NCI-H2196 treated with DMSO at 0.1 percent for 48 hours (cell line): ENCODE measurements around the gene ASTN2.

Experiments used
- DNase-seq: peaks from one replicate; lab custom pipeline; 2025; ENCODE audit not compliant: unreplicated experiment; lab: John Stamatoyannopoulos, UW

The ASTN2 gene

DNA sequence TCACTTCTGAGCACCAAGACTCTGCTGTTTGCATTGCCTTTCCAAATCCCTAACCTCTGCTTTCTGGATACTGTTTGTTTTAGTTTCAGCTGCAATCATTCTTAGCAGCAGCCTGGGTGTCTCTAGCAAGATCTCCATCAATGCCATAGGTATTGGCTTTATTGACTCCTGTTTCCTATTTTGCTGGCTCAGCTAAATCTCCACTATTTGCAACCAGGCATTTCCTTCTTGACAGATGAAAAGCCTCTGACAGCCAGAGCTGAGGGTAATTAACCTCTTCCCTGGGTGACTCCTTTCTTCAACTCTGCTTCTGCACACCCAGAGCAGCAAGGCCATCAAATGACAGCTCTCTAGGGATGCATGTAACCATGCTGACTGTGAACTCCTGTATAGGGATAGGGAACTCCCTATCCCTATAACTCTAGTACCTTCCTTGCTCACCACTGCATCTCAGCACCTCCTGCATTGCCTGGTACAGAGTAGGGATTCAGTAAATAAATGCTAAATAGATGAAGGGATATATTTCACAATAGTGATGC is 434.2 kb downstream of the ASTN2 start:
- DNase-seq, result no peak

GRCh38 chr9:116979456-116979855 is 435.4 kb downstream of the ASTN2 start:
- DNase-seq, result no peak

DNA sequence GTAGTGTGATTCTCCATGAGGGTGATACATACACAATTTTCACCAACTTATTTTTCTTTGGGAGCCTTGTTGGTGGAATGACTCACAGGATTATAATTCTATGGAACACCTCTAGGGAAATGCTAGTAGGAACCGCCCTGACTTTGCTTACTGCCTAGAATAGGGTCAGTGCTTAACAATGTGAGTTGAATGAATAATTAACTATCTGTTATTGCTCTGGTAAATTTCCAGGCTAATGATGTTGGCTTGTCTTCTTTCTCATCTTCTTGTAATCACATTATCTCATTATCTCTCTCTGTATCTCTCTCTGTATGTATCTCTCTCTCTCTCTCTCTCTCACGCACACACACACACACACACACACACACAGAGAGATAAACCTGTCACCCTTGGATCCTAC is 436.7 kb downstream of the ASTN2 start:
- no peak for DNase-seq

GRCh38 chr9:116975126-116975525 is 439.7 kb downstream of the ASTN2 start:
- DNase-seq, result no peak

- no peak for DNase-seq
These were observed 448.7 kb downstream of the ASTN2 start for GRCh38 chr9:116966199-116966598.

DNA sequence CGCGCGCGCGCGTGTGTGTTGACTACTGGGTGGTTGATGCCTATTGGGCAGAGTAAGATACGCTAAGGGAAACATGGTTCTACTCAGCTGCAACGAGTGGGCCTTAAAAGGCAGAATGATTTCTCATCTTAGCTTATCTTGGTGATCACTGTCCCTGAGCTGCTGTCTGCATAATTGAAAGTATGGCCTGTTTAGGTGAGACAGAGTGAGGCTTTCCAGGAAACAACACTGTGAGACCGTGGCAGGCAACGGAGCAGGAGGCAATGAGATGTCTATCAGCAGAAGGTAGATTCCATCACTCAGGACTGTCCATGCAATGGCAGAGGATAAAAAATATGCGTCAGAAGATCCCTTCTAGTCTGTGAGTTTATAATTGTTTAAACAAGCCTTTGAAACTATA is 450.6 kb downstream of the ASTN2 start:
- DNase-seq, result no peak

GRCh38 chr9:116959809-116960208 is 455.0 kb downstream of the ASTN2 start:
- no peak for DNase-seq

DNA sequence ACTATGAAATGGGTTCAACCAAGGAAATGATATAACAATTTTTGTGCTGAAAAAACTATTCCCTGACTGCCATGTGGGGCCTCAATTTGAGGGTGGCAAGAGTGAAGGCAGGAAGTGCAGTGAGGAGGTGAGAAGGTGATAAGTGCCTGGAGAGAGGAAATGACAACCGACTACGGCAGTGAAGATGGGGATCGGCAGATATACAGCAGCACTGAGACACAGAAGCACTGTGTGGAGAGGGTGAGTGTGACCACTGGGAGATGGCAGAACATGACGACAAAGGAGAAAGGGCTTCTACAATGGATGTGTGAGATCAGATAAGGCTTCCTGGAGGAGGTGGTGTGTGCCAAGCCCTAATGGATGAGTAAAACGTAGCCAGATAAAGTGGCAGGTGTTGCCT is 456.0 kb downstream of the ASTN2 start:
- no peak for DNase-seq

DNA sequence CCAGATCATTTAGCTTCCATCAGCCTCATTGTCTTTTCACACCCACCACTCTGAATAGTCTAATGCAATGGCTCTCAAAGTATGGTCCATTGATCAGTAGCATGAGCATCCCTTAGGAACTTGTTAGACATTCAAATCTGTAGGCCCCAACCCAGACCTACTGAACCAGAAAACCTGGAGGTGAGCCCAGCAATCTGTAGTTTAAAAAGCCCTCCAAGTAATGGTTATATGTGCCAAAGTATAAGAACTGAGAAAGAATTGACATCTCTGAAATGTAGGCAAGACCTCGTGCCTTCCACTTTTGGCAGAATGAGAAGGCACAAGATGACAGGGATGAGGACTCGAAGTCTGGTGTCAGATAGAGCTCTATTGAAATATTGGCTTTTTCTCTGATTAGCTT is 460.1 kb downstream of the ASTN2 start:
- no peak for DNase-seq

- no peak for DNase-seq
These were observed 461.6 kb downstream of the ASTN2 start for GRCh38 chr9:116953271-116953670.

DNA sequence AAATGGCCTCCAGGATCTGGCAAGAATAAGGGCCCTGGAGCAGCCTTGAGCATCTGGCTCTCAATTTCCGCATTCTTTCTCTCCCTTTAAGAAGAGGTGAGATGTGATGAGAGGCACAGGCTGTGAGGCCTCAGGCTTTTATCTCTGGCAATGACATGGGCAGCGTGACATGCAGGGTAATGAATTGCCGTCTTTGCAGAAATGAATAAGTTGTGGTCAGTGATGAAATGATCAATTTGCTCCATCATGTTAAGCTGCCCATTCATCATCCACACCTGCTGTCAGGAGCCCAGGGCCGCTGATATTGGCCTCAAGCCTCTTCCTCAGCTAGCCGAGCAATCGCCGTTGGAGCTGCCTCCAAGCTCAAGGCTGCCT is 462.4 kb downstream of the ASTN2 start:
- DNase-seq, result no peak

- no peak for DNase-seq
These were observed 463.0 kb downstream of the ASTN2 start for GRCh38 chr9:116951588-116952435.

DNA sequence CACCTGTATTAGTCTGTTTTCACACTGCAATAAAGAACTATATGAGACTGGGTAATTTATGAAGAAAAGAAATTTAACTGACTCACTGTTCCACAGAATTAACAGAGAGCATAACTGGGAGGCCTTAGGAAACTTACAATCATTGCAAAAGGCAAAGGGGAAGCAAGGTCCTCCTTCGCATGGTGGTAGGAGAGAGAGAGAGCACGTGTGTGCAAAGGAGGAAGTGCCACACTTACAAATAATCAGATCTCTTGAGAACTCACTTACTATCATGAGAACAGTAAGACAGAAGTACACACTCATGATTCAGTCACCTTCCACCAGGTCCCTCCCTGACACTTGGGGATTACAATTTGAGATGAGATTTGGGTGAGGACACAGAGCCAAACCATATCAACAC is 469.0 kb downstream of the ASTN2 start:
- no peak for DNase-seq

GRCh38 chr9:116944714-116945534 is 469.9 kb downstream of the ASTN2 start:
- DNase-seq, result no peak

- no peak for DNase-seq
These were observed 470.9 kb downstream of the ASTN2 start for GRCh38 chr9:116943970-116944369.

- no peak for DNase-seq
These were observed 472.2 kb downstream of the ASTN2 start for GRCh38 chr9:116942593-116943061.

- DNase-seq, result no peak
These were observed 473.6 kb downstream of the ASTN2 start for GRCh38 chr9:116941266-116941665.

GRCh38 chr9:116940614-116941215 is 474.1 kb downstream of the ASTN2 start:
- DNase-seq, result no peak

DNA sequence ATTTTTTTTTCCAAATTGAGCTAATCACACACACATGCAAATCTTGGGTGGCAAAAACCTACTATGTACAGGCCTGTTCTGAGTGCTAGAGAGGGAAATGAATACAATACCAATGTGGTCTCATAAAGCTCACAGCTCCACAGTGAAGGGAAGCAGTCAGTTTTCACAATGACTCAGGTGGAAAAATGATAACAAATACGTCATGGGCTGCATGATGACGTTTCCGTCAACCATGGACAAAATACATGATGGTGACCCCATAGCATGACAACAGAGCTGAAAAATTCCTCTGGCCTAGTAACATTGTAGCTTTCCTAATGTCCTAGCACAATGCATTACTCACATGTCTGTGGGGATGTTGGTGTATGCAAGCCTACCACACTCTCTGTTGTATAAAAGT is 475.2 kb downstream of the ASTN2 start:
- no peak for DNase-seq

DNA sequence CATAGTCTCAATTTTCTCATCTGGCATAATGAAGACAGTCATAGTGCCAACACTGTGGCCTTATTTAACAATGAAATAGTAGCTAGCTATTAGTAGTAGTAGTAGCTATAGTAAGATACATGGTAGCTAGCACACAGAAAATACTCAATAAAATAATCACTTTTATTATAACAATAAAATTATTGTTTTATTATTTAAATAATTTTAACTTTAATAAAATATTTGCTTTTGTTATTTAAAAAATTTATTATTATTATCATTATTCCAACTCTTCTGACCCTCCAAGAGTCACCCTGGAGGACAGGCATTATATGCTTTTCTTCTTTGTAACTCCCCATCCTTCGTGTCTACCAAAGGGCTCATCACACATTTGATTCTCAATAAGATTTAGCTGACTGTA is 475.7 kb downstream of the ASTN2 start:
- DNase-seq, result no peak

GRCh38 chr9:116937361-116937760 is 477.5 kb downstream of the ASTN2 start:
- no peak for DNase-seq
